ENCODE measurements around the gene FAM219A. TPM values are rescaled to one million over a fixed set of nuclear protein-coding genes. Genes with fewer than 3 reads are reported as not detected.

FAM219A gene
- total RNA-seq, 1 donor from 2014 or later, result 16.8 TPM

GRCh38 chr9:34456746-34457145 is 1.6 kb downstream of the FAM219A start:
- no peak for DNase-seq (ENCODE audit: low read depth)
- H3K36me3 ChIP-seq (ENCODE audit: control insufficient read depth, insufficient read depth, low read length), result no peaks in the 10 kb centered on the region
- H3K27me3 ChIP-seq (ENCODE audit: control insufficient read depth, insufficient read depth, low read length), result no peaks in the 10 kb centered on the region
- TF ChIP-seq CTCF (IDR thresholded peaks at IDR 0.05; ENCODE audit: insufficient read depth, low read length, poor library complexity, severe bottlenecking), result no peak
- peak overlapping the region; percentile 70 for H3K4me3 ChIP-seq (ENCODE audit: low read depth, low read length)

- H3K27me3 ChIP-seq (ENCODE audit: control insufficient read depth, insufficient read depth, low read length), result no peaks in the 10 kb centered on the region
- TF ChIP-seq CTCF (IDR thresholded peaks at IDR 0.05; ENCODE audit: insufficient read depth, low read length, poor library complexity, severe bottlenecking), result no peak
- no peak for DNase-seq (ENCODE audit: low read depth)
- H3K36me3 ChIP-seq (ENCODE audit: control insufficient read depth, insufficient read depth, low read length), result no peaks in the 10 kb centered on the region
- no peak overlapping the region for H3K4me3 ChIP-seq (ENCODE audit: low read depth, low read length)
Observed at GRCh38 chr9:34456151-34456550, 2.2 kb downstream of the FAM219A start.

- Histone ChIP-seq H3K4me3 (ENCODE audit: low read depth, low read length) (no peak overlapping the region), H3K36me3 (ENCODE audit: control insufficient read depth, insufficient read depth, low read length) (no peaks in the 10 kb centered on the region), H3K27me3 (ENCODE audit: control insufficient read depth, insufficient read depth, low read length) (no peaks in the 10 kb centered on the region)
- no peak for DNase-seq (ENCODE audit: low read depth)
- TF ChIP-seq CTCF (IDR thresholded peaks at IDR 0.05; ENCODE audit: insufficient read depth, low read length, poor library complexity, severe bottlenecking), result no peak
Observed at GRCh38 chr9:34454571-34455065, 3.8 kb downstream of the FAM219A start.

GRCh38 chr9:34452568-34452967 is 5.8 kb downstream of the FAM219A start:
- DNase-seq (ENCODE audit: low read depth), result no peak
- TF ChIP-seq CTCF (IDR thresholded peaks at IDR 0.05; ENCODE audit: insufficient read depth, low read length, poor library complexity, severe bottlenecking), result no peak
- Histone ChIP-seq H3K4me3 (ENCODE audit: low read depth, low read length) (no peak overlapping the region), H3K36me3 (ENCODE audit: control insufficient read depth, insufficient read depth, low read length) (no peaks in the 10 kb centered on the region), H3K27me3 (ENCODE audit: control insufficient read depth, insufficient read depth, low read length) (no peaks in the 10 kb centered on the region)

- no peak for DNase-seq (ENCODE audit: low read depth)
- Histone ChIP-seq H3K4me3 (ENCODE audit: low read depth, low read length) (no peak overlapping the region), H3K27me3 (ENCODE audit: control insufficient read depth, insufficient read depth, low read length) (no peaks in the 10 kb centered on the region), H3K36me3 (ENCODE audit: control insufficient read depth, insufficient read depth, low read length) (no peaks in the 10 kb centered on the region)
- no peak for TF ChIP-seq CTCF (IDR thresholded peaks at IDR 0.05; ENCODE audit: insufficient read depth, low read length, poor library complexity, severe bottlenecking)
Observed at GRCh38 chr9:34451545-34451944, 6.8 kb downstream of the FAM219A start.

GRCh38 chr9:34451135-34451534 is 7.2 kb downstream of the FAM219A start:
- no peak for TF ChIP-seq CTCF (IDR thresholded peaks at IDR 0.05; ENCODE audit: insufficient read depth, low read length, poor library complexity, severe bottlenecking)
- no peak for DNase-seq (ENCODE audit: low read depth)
- H3K4me3 ChIP-seq (ENCODE audit: low read depth, low read length), result no peak overlapping the region
- H3K27me3 ChIP-seq (ENCODE audit: control insufficient read depth, insufficient read depth, low read length), result no peaks in the 10 kb centered on the region
- no peaks in the 10 kb centered on the region for H3K36me3 ChIP-seq (ENCODE audit: control insufficient read depth, insufficient read depth, low read length)
